H1 (cell line): ENCODE results near the gene AGPAT4. TPM values are rescaled to one million over a fixed set of nuclear protein-coding genes. Genes with fewer than 3 reads are reported as not detected.

Source experiments
- CTCF ChIA-PET: fragments of 300-600 bp; sonication (Branson Sonifier 250); formaldehyde crosslinking; loops from one replicate; lab custom pipeline; 2021; ENCODE audit not compliant: partially characterized antibody; lab: Charles Lee
- POLR2A ChIA-PET: fragments of 300-600 bp; sonication (Branson Sonifier 250); formaldehyde crosslinking; loops from one replicate; lab custom pipeline; 2021; ENCODE audit warnings: inconsistent platforms; ENCODE audit not compliant: partially characterized antibody; lab: Charles Lee
- DNase-seq, 2 experiments: peaks; one replicate each; pipeline versions ENCODE4 v3.0.0 to v3.0.0-alpha.2; 2010 to 2022; ENCODE audit warnings: low spot score in 2 of 2, low read depth in 1 of 2, mixed read lengths in 1 of 2
- FAIRE-seq: peaks from 2 replicates; lab custom pipeline; 2011; peaks lifted over from hg19 to GRCh38; lab: Jason Lieb, UNC
- H2AFZ ChIP-seq: 2 replicates; pipeline ENCODE4 v1.8.1; 2012; ENCODE audit warnings: low read length, inconsistent platforms
- H2AK5ac ChIP-seq: 2 replicates; pipeline ENCODE4 v1.6.1; 2013; ENCODE audit warnings: low read depth, low read length
- H2BK120ac ChIP-seq: replicated peaks from 2 replicates; pipeline ENCODE3; 2013; ENCODE audit warnings: low read depth, low read length, inconsistent platforms
- H2BK12ac ChIP-seq: 2 replicates; pipeline ENCODE4 v1.6.1; 2013; ENCODE audit warnings: low read depth, low read length
- H2BK15ac ChIP-seq: 2 replicates; pipeline ENCODE4 v1.6.1; 2013; ENCODE audit warnings: low read length
- H2BK20ac ChIP-seq: 2 replicates; pipeline ENCODE4 v1.6.1; 2013; ENCODE audit warnings: low read length
- H2BK5ac ChIP-seq: 2 replicates; pipeline ENCODE4 v1.6.1; 2013; ENCODE audit warnings: low read depth, low read length
- H3K14ac ChIP-seq: 2 replicates; pipeline ENCODE4 v1.6.1; 2013; ENCODE audit warnings: inconsistent platforms; ENCODE audit not compliant: insufficient read length
- H3K18ac ChIP-seq: 2 replicates; pipeline ENCODE4 v1.6.1; 2013; ENCODE audit warnings: low read length; ENCODE audit errors: extremely low read depth
- H3K23ac ChIP-seq: 2 replicates; pipeline ENCODE4 v1.6.1; 2013; ENCODE audit warnings: inconsistent platforms; ENCODE audit not compliant: insufficient read length
- H3K23me2 ChIP-seq: 2 replicates; pipeline ENCODE4 v1.6.1; 2013; ENCODE audit warnings: low read depth, low read length
- H3K27ac ChIP-seq: 2 replicates; pipeline ENCODE4 v1.6.1; 2011; ENCODE audit warnings: low read depth, low read length, inconsistent platforms
- H3K27me3 ChIP-seq, 4 experiments: replicated peaks in 1 of 4; 1 replicate in 1 of 4; 2 replicates in 3 of 4; pipeline versions ENCODE4 v1.6.1 to v1.8.1; 2011 to 2013; ENCODE audit warnings: low read length in 3 of 4, mild to moderate bottlenecking in 3 of 4, inconsistent platforms in 2 of 4, mixed read lengths in 2 of 4, moderate library complexity in 1 of 4; ENCODE audit not compliant: control insufficient read depth in 3 of 4, insufficient read depth in 3 of 4; ENCODE audit errors: extremely low read depth in 1 of 4
- H3K36me3 ChIP-seq, 4 experiments: 2 replicates each; pipeline versions ENCODE4 v1.6.1 to v1.8.1; 2011 to 2013; ENCODE audit warnings: mild to moderate bottlenecking in 4 of 4, low read length in 3 of 4, moderate library complexity in 2 of 4, control low read depth in 1 of 4, inconsistent platforms in 1 of 4; ENCODE audit not compliant: insufficient read depth in 4 of 4, control insufficient read depth in 2 of 4
- H3K4ac ChIP-seq: replicated peaks from 2 replicates; pipeline ENCODE3; 2013; ENCODE audit warnings: low read length, low read depth, mixed read lengths, inconsistent platforms; ENCODE audit not compliant: insufficient read length
- H3K4me1 ChIP-seq, 4 experiments: replicated peaks in 1 of 4; 1 replicate in 1 of 4; 2 replicates in 3 of 4; pipeline versions ENCODE4 v1.6.1 to v1.8.1; 2011 to 2013; ENCODE audit warnings: low read length in 3 of 4, inconsistent platforms in 2 of 4, mixed read lengths in 1 of 4; ENCODE audit not compliant: insufficient read depth in 4 of 4, control insufficient read depth in 3 of 4
- H3K4me2 ChIP-seq, 2 experiments: 2 replicates each; pipeline versions ENCODE4 v1.6.1 to v1.8.1; 2011 to 2013; ENCODE audit warnings: low read depth in 2 of 2, low read length in 2 of 2, control low read depth in 1 of 2, inconsistent platforms in 1 of 2, mild to moderate bottlenecking in 1 of 2; ENCODE audit not compliant: insufficient read depth in 1 of 2
- H3K4me3 ChIP-seq, 4 experiments: fragments of 200-600, 300-600 bp in 1 of 4; sonication (generic), shearing (Covaris generic), sonication (Bioruptor Twin) in 1 of 4; 2 replicates each; pipeline versions ENCODE4 v1.5.1 to v1.8.1; 2011 to 2016; ENCODE audit warnings: low read length in 4 of 4, low read depth in 3 of 4, control low read depth in 2 of 4, inconsistent platforms in 2 of 4, mild to moderate bottlenecking in 2 of 4, mixed read lengths in 1 of 4, moderate library complexity in 1 of 4; ENCODE audit not compliant: insufficient read depth in 2 of 4; ENCODE audit errors: extremely low read depth in 1 of 4
- H3K56ac ChIP-seq: replicated peaks from 2 replicates; pipeline ENCODE3; 2013; ENCODE audit warnings: low read depth, mild to moderate bottlenecking, mixed read lengths, low read length, inconsistent platforms; ENCODE audit not compliant: insufficient read length
- H3K79me1 ChIP-seq: 2 replicates; pipeline ENCODE4 v1.6.1; 2013; ENCODE audit warnings: low read depth, low read length, control low read depth
- H3K79me2 ChIP-seq, 2 experiments: 2 replicates each; pipeline versions ENCODE4 v1.6.1 to v1.8.1; 2012 to 2013; ENCODE audit warnings: low read length in 2 of 2, mild to moderate bottlenecking in 2 of 2, inconsistent platforms in 1 of 2; ENCODE audit not compliant: insufficient read depth in 2 of 2, control insufficient read depth in 1 of 2
- H3K9ac ChIP-seq, 4 experiments: replicated peaks in 1 of 4; 1 replicate in 1 of 4; 2 replicates in 3 of 4; pipeline versions ENCODE4 v1.6.1 to v1.8.1; 2011 to 2013; ENCODE audit warnings: low read depth in 3 of 4, low read length in 3 of 4, control low read depth in 2 of 4, mild to moderate bottlenecking in 2 of 4, moderate library complexity in 2 of 4, inconsistent platforms in 1 of 4; ENCODE audit errors: extremely low read depth in 1 of 4
- H3K9me3 ChIP-seq, 2 experiments: 2 replicates each; pipeline versions ENCODE4 v1.6.1 to v1.8.1; 2012 to 2013; ENCODE audit warnings: mild to moderate bottlenecking in 2 of 2, moderate library complexity in 2 of 2, control low read depth in 1 of 2, inconsistent platforms in 1 of 2, low read depth in 1 of 2, low read length in 1 of 2, mixed read lengths in 1 of 2; ENCODE audit not compliant: insufficient read depth in 2 of 2
- H4K20me1 ChIP-seq, 2 experiments: replicated peaks in 1 of 2; 2 replicates each; pipeline versions ENCODE3 to v1.8.1; 2011 to 2013; ENCODE audit warnings: inconsistent platforms in 2 of 2, low read length in 2 of 2, mild to moderate bottlenecking in 1 of 2; ENCODE audit not compliant: insufficient read depth in 2 of 2, control insufficient read depth in 1 of 2
- H4K5ac ChIP-seq: 2 replicates; pipeline ENCODE4 v1.6.1; 2013; ENCODE audit warnings: low read length, low read depth, mixed read lengths, inconsistent platforms; ENCODE audit not compliant: insufficient read length
- H4K8ac ChIP-seq: 2 replicates; pipeline ENCODE4 v1.8.0; 2013; ENCODE audit warnings: mild to moderate bottlenecking, moderate library complexity, low read length, inconsistent platforms; ENCODE audit not compliant: insufficient read depth; ENCODE audit errors: extremely low read depth
- H4K91ac ChIP-seq: replicated peaks from 2 replicates; pipeline ENCODE3; 2013; ENCODE audit warnings: low read length, mixed read lengths, inconsistent platforms; ENCODE audit not compliant: insufficient read length
- ATF2 ChIP-seq: IDR thresholded peaks from 2 replicates; pipeline ENCODE4 v1.6.1; 2012; ENCODE audit warnings: low read length, inconsistent platforms
- HDAC6 ChIP-seq: IDR thresholded peaks from one replicate; pipeline ENCODE4 v1.7.1; 2012; ENCODE audit warnings: low read depth, mild to moderate bottlenecking, inconsistent platforms, low read length, moderate library complexity
- KDM1A ChIP-seq: fragments of 200-600, 300-600 bp; sonication (generic); IDR thresholded peaks from 2 replicates; pipeline ENCODE4 v1.7.1; 2016; ENCODE audit warnings: mild to moderate bottlenecking, low read length, borderline replicate concordance
- MAFK ChIP-seq: IDR thresholded peaks from 2 replicates; pipeline ENCODE4 v1.6.1; 2012; ENCODE audit warnings: low read depth, mild to moderate bottlenecking, improper control_type of control experiment, low read length
- SIRT6 ChIP-seq: IDR thresholded peaks from one replicate; pipeline ENCODE4 v1.7.1; 2012; ENCODE audit warnings: low read length, inconsistent platforms
- SP2 ChIP-seq: IDR thresholded peaks from 2 replicates; pipeline ENCODE4 v1.6.1; 2012; ENCODE audit warnings: mild to moderate bottlenecking, low read length, inconsistent platforms
- WGBS, 2 experiments: shearing (Covaris generic) in 1 of 2; methylation state at CpG; one replicate each; pipeline versions ENCODE4 v1.1.6 to v1.1.7; 2013 to 2015; ENCODE audit warnings: low lambda C conversion rate in 2 of 2, mixed read lengths in 2 of 2, inconsistent platforms in 1 of 2, low coverage in 1 of 2, missing lambda C conversion rate in 1 of 2; ENCODE audit not compliant: insufficient replicate concordance in 2 of 2, insufficient coverage in 1 of 2, insufficient read length in 1 of 2; ENCODE audit errors: extremely low coverage in 1 of 2, missing lambda C conversion rate in 1 of 2; 5-methylcytosine and 5-hydroxymethylcytosine counted together
- polyA plus RNA-seq, 7 experiments: library from polyadenylated mRNA; depleted of rRNA in 3 of 7; stranded (reverse) in 5 of 7; unstranded in 2 of 7; fragments of >200 nt in 5 of 7; fragments of 200-250 nt in 2 of 7; gene quantifications; 1 replicate in 5 of 7; 2 replicates in 1 of 7; 4 replicates in 1 of 7; pipeline versions ENCODE4 v1.2.1 to v1.2.3, GENCODE V29; 2011 to 2013; ENCODE audit warnings: missing spikeins in 2 of 7, mixed read lengths in 2 of 7
- total RNA-seq: library from RNA; stranded (reverse); fragmentation: NEBNext Ultra II Directional; extraction: Animal tissue kit (Norgen Biotek cat#: 25700); gene quantifications from 2 replicates; pipeline ENCODE4 v1.2.1, GENCODE V29; 2021

AGPAT4 gene
- total and polyA plus RNA-seq, 2 of the 8 experiments (the other 6 are each of a cell fraction or from before 2014, with no cell fraction given), result 13.5 to 23.8 TPM

- Histone ChIP-seq H3K9ac (no peak overlapping the region), H2AFZ (no peak overlapping the region), H3K9me3 (no peaks in the 10 kb centered on the region), H3K79me1 (peaks cover 11% of the 10 kb centered on the region; the same call in 1 of the 2 replicates), H3K23ac (no peak overlapping the region), H4K8ac (no peak overlapping the region), H4K20me1 (peaks cover 7 to 17% of the 10 kb centered on the region in 2 experiments), H2BK15ac (no peak overlapping the region), H4K5ac (no peak overlapping the region), H3K23me2 (no peaks in the 10 kb centered on the region), H3K56ac (no peak overlapping the region), H3K27me3 (no peaks in the 10 kb centered on the region), H3K4ac (no peak overlapping the region), H2BK120ac (no peak overlapping the region), H3K79me2 (peaks cover 0 to 90% of the 10 kb centered on the region in 2 experiments; a peak in 3 of 4 replicates), H3K36me3 (0 out of 8 replicates have a peak, but pooled peaks cover 0 to 4% (median 0%) of the 10 kb centered on the region in 4 experiments), H4K91ac (no peak overlapping the region), H2BK20ac (no peak overlapping the region), H3K27ac (no peak overlapping the region), H2BK5ac (no peak overlapping the region), H3K4me2 (no peak overlapping the region), H3K14ac (no peak overlapping the region), H2AK5ac (no peak overlapping the region), H3K4me3 (no peak overlapping the region), H3K18ac (no peak overlapping the region), H2BK12ac (no peak overlapping the region), H3K4me1 (peaks cover 2 to 21% (median 7%) of the 10 kb centered on the region in 4 experiments; a peak in 5 of 7 replicates)
- FAIRE-seq, result no peak
- no peak for TF ChIP-seq MAFK
- no peak for TF ChIP-seq SIRT6
- TF ChIP-seq HDAC6, result no peak
- TF ChIP-seq KDM1A, result no peak
- no peak for TF ChIP-seq ATF2
- TF ChIP-seq SP2, result no peak
- ChIA-PET CTCF (interaction anchor here (1.0 to 2.6 kb wide), 2 partner anchors 126 kb away, joined by 3 to 10 read pairs; no protein-coding TSS in a partner anchor), POLR2A (interaction anchor here (1.2 kb wide), 1 partner anchor 29 kb away, joined by 3 read pairs; the partner anchor contains the start of gene AGPAT4)
- DNase-seq, result no peak
- WGBS, 2 experiments, result 88% methylated on average over 6 of the region's 6 CpGs; no CpG with 5 or more reads in 1 of the 2 experiments
Measured at GRCh38 chr6:161245363-161245762, 28.5 kb downstream of the AGPAT4 start.
